ENCODE data around the gene SBF1. TPM values are rescaled to one million over a fixed set of nuclear protein-coding genes. Genes with fewer than 3 reads are reported as not detected.

The SBF1 gene
- total and polyA plus RNA-seq, 2 donors (not counting 1 experiment from before 2014, with no cell fraction given) = 110 to 254 TPM

GRCh38 chr22:50446708-50447575 lies 27.9 kb downstream of the SBF1 start:
- intact Hi-C loops (cut with micrococcal nuclease) = loop anchor here (2.0 kb wide), 1 partner anchor 22 kb away; no protein-coding TSS in a partner anchor
- Mint-ChIP-seq H3K4me3 (no peak overlapping the region), H3K4me1 (peaks cover 24% of the 10 kb centered on the region), H3K27me3 (no peaks in the 10 kb centered on the region), H3K27ac (no peak overlapping the region), H3K9me3 (ENCODE audit: insufficient read depth) (no peaks in the 10 kb centered on the region)
- ATAC-seq (ENCODE audit: low read depth) (no peak), DNase-seq (no peak)
- Histone ChIP-seq H3K4me1 (ENCODE audit: control insufficient read depth in 2 of 2, insufficient read depth in 2 of 2, low read length in 2 of 2) (peaks cover 13 to 24% of the 10 kb centered on the region in 2 donors), H3K79me2 (ENCODE audit: control insufficient read depth, insufficient read depth, low read length) (no peaks in the 10 kb centered on the region), H3K4me3 (ENCODE audit: control extremely low read depth in 1 of 5, extremely low read depth in 1 of 5, insufficient read depth in 1 of 5, low read depth in 2 of 5, low read length in 4 of 5) (no peak overlapping the region), H3K27ac (ENCODE audit: low read length in 2 of 2) (no peak overlapping the region), H3K4me2 (replicated peaks; ENCODE audit: low read depth, low read length, poor library complexity, severe bottlenecking) (no peak overlapping the region), H3K27me3 (replicated peaks in 1 of 4; ENCODE audit: control extremely low read depth in 1 of 4, control insufficient read depth in 3 of 4, insufficient read depth in 4 of 4, low read length in 3 of 4) (no peaks in the 10 kb centered on the region), H3K9ac (ENCODE audit: low read length) (no peak overlapping the region), H2AFZ (ENCODE audit: insufficient read depth, low read depth, low read length, poor library complexity, severe bottlenecking) (no peak overlapping the region), H3K9me3 (ENCODE audit: control extremely low read depth in 1 of 3, control insufficient read depth in 2 of 3, insufficient read depth in 1 of 3, low read length in 2 of 3) (no peaks in the 10 kb centered on the region), H4K20me1 (ENCODE audit: control insufficient read depth, insufficient read depth, low read length, poor library complexity, severe bottlenecking) (peaks cover 43% of the 10 kb centered on the region), H3K36me3 (replicated peaks in 1 of 2; ENCODE audit: control extremely low read depth in 1 of 2, control insufficient read depth in 1 of 2, extremely low read depth in 1 of 2, insufficient read depth in 2 of 2, low read length in 1 of 2) (peaks cover 0 to 47% of the 10 kb centered on the region in 2 experiments)
- POLR2A ChIA-PET = no interaction called here
- CTCF ChIA-PET = interaction anchor here (5.5 kb wide), 1 partner anchor 51 kb away, joined by 35 read pairs; no protein-coding TSS in a partner anchor
- TF ChIP-seq CTCF (IDR thresholded peaks at IDR 0.05) = no peak
- TF ChIP-seq EZH2 (IDR thresholded peaks at IDR 0.05; ENCODE audit: borderline replicate concordance, insufficient read depth, low read depth, low read length, poor library complexity, severe bottlenecking) = no peak
- WGBS (ENCODE audit: insufficient coverage) = 93% methylated on average over 53 of the region's 54 CpGs

Data from B cell (primary cell).